ENCODE measurements around the gene ZNF814. TPM values are rescaled to one million over a fixed set of nuclear protein-coding genes. Genes with fewer than 3 reads are reported as not detected.
"Not testable (repeated sequence)": the region's sequence is repeated elsewhere in the genome, so short reads cannot be mapped to it uniquely, and the experiment has no call there.

The ZNF814 gene
- total RNA-seq, 1 donor from 2014 or later = 23.6 TPM

DNA sequence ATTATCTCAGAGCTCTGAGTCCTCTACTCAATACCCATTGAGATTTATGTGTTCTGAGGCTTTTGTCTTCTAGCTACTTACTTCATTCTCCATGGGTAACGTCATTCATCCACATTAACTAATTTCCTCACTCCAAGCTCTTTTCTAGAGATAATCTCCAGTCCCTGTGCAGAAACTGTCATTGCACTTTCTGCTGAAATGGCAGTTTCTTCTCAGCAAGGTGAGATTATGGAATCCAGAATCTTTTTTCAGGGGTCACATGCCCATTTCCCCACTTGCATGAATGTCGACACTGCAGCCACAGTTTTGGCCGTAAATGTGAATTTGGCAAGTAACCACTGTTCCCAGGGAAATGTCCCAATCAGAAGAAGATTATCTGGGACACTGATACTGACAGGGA is 26.5 kb downstream of the ZNF814 start:
- DNase-seq (ENCODE audit: low spot score) = not testable (repeated sequence)

DNA sequence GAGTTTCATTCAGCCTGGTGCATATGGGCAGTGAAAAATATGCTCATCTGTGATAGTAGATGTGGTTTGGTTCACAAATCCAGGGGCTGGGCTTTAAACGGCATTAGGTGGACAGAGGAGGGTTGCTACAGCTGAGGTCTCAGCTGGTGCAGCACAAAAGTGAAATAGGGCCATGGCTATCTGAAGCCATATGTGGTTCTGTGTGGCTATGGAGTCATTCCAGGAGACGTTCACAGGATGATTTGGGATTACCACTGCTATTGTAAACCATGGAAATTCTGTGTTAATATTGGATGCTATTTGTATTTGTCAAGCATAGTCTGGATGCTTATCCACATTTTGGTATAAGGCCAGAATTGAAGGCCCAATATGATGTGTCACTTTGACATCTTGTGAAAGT is 34.7 kb downstream of the ZNF814 start:
- not testable (repeated sequence) for DNase-seq (ENCODE audit: low spot score)

DNA sequence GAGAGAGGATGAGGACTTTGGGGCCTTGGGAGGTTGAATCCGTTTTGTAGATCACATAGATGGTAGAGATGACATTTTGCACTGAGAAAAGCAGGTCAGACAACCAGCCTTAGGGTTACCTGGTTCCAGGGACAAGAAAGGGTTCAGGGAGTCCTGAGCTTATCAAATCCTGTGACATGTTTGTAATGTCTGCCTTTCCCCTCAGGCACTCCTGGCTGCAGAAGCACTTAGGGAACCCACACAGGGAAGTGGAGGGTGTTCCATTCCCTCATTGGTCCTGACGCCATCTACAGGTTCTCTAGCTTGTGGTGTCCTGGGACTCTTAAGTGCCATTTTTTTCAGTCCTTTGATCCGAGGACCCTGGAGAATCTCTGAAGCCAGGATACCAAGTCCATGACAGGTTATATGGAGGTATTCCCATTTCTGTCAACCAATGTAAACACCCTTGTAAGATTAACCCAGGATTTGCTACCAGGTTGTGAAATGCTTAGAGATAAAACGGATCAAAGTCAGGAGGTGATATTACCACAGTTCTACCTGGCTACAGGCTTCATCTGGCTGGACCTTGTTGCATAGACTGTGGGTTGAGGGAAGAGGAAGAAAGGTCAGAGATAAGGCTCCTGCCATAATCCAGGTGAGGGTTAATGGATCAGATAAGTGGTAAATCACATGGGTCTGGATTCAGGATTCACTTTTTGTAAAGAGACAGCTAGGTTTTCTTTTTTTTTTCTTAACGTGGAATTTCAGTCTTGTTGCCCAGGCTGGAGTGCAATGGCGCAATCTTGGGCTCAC is 36.8 kb downstream of the ZNF814 start:
- not testable (repeated sequence) for DNase-seq (ENCODE audit: low spot score)

DNA sequence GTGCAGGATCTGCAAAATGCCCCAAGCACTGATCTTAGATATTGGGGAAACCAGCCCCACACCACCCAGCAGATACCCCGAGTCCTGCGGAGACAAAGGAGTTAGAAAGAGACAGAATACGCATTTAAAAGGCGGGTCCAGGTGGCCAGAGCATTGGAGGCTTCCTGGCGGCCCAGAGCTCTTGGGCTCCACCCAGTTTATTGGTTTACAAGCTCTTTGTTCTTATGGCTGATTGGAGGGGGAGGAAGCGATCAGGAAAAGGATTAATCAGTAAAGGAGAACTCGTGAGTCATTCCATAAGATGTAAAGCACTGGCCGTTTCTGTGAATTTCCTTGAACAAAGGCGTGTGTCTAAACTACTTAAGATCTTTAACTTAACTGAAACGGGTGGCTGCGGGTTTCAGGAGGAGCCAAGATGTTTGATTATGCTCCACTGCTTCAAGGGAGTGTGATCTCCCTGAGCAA is 38.3 kb downstream of the ZNF814 start:
- DNase-seq (ENCODE audit: low spot score) = peak; percentile 70

DNA sequence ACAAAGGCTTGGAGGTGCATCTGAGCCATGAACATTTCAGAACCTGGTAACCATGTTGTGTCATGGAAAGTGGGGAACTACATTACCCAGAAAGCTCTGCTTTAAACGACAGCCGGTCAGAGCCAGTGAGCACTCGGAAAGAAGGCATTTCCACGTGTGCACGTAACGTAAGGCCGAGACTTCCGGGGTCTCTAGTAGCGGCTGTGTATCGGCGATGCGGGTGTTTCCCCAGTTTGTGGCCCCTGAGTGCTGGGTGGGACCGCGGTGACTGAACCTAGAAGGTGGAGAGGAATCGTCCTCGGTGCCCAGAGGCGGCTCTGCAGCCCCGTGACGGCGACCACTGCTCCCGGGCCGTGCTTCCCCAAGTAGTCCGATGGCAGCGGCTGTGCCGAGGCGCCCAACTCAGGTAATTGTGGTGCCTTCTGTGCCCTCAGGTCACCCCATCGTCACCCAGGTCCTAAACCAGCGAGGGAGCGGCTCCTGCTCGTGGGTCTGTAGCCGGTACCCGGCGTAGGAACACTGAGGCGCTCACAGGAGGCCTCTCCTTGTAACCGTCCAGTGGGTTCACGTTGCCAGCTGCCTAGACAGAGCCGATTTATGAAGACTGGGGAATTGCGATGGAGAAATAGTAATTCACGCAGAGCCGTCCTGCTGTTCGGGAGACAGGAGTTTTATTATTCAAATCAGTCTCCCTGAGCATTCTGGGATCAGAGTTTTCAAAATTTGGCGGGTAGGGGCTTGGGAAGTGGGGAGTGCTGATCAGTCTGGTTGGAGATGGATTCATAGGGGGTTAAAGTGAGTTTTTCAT is 39.0 kb downstream of the ZNF814 start, which contains the start of gene ZNF587:
Gene ZNF587 (plus strand): TSS at position 194 of the 808 bp plus-strand sequence. CDS start 180 bp downstream, at position 374.
- DNase-seq (ENCODE audit: low spot score) = peak; percentile 84

GRCh38 chr19:57849162-57849665 is 39.6 kb downstream of the ZNF814 start:
- DNase-seq (ENCODE audit: low spot score) = not testable (repeated sequence)

DNA sequence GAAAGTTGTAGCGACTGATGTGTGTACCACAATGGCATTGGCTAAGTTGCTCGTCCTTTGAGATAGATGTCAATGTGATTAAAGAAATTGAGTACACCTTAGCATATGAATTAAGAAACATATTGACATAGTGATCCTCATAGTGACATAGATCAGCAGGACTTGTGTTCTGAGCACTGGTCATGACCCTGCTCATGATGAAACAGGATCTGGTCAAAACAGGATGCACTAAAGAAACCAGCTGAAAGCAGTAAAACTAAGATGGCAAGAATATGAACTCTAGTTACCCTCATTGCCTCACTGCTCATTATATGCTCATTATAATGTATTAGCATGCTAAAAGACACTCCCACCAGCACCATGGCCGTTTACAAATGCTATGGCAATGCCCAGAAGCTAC is 41.7 kb downstream of the ZNF814 start:
- not testable (repeated sequence) for DNase-seq (ENCODE audit: low spot score)

GRCh38 chr19:57841122-57841763 is 47.6 kb downstream of the ZNF814 start:
- no peak for DNase-seq (ENCODE audit: low spot score)

- DNase-seq (ENCODE audit: low spot score) = not testable (repeated sequence)
Observed at GRCh38 chr19:57838622-57839191, 50.1 kb downstream of the ZNF814 start.

- DNase-seq (ENCODE audit: low spot score) = not testable (repeated sequence)
Observed at GRCh38 chr19:57836991-57837390, 51.8 kb downstream of the ZNF814 start.

- peak; percentile 76 for DNase-seq (ENCODE audit: low spot score)
Observed at GRCh38 chr19:57830071-57830602, 58.7 kb downstream of the ZNF814 start, which contains the start of gene ZNF587B. Gene ZNF587B (plus strand): TSS chr19:57830299. CDS start chr19:57830529, 230 bp downstream.

- no peak for DNase-seq (ENCODE audit: low spot score)
Observed at GRCh38 chr19:57829316-57829715, 59.5 kb downstream of the ZNF814 start.

GRCh38 chr19:57825511-57825910 is 63.3 kb downstream of the ZNF814 start:
- no peak for DNase-seq (ENCODE audit: low spot score)

GRCh38 chr19:57823608-57824007 is 65.2 kb downstream of the ZNF814 start:
- not testable (repeated sequence) for DNase-seq (ENCODE audit: low spot score)

DNA sequence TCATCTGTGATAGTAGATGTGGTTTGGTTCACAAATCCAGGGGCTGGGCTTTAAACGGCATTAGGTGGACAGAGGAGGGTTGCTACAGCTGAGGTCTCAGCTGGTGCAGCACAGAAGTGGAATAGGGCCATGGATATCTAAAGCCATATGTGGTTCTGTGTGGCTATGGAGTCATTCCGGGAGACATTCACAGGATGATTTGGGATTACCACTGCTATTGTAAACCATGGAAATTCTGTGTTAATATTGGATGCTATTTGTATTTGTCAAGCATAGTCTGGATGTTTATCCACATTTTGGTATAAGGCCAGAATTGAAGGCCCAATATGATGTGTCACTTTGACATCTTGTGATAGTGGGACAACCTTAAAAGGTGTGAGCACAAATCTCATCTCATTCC is 65.7 kb downstream of the ZNF814 start:
- DNase-seq (ENCODE audit: low spot score) = not testable (repeated sequence)

DNA sequence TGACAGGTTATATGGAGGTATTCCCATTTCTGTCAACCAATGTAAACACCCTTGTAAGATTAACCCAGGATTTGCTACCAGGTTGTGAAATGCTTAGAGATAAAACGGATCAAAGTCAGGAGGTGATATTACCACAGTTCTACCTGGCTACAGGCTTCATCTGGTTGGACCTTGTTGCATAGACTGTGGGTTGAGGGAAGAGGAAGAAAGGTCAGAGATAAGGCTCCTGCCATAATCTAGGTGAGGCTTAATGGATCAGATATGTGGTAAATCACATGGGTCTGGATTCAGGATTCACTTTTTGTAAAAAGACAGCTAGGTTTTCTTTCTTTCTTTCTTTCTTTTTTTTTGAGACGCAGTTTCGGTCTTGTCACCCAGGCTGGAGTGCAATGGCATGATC is 67.3 kb downstream of the ZNF814 start:
- DNase-seq (ENCODE audit: low spot score) = not testable (repeated sequence)

DNA sequence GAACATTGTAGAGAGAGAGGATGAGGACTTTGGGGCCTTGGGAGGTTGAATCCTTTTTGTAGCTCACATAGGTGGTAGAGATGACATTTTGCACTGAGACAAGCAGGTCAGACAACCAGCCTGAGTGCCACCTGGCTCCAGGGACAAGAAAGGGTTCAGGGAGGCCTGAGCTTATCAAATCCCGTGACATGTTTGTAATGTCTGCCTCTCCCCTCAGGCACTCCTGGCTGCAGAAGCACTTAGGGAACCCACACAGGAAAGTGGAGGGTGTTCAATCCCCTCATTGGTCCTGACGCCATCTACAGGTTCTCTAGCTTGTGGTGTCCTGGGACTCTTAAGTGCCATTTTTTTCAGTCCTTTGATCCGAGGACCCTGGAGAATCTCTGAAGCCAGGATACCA is 67.7 kb downstream of the ZNF814 start:
- not testable (repeated sequence) for DNase-seq (ENCODE audit: low spot score)

- no peak for DNase-seq (ENCODE audit: low spot score)
Observed at GRCh38 chr19:57820599-57820998, 68.2 kb downstream of the ZNF814 start.

DNA sequence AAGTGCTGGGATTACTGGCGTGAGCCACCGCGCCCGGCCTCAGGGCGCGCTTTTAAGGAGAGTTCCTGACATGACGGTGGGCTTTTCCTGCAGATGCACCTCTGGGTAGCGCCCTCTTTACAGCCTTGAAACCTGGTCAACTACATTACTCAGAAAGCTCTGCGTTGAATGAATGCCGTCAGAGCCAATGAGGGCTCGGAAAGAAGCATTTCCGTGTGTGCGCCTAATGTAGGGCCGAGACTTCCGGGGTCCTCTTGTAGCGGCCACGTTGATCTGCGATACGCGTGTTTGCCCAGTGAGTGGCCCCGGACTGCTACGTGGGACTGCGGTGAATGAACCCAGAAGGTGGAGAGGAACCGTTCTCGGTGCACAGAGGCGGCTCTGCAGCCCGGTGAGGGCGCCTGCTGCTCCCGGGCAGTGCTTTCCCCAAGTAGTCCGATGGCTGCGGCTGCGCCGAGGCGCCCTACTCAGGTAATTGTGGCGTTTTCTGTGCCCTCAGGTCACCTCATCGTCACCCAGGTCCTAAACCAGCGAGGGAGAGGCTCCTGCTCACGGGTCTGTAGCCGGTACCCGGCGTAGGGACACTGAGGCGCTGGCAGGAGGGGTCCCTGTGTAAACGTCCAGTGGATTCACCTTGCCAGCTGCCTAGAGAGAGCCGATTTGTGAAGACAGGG is 69.2 kb downstream of the ZNF814 start:
- peak; percentile 95 for DNase-seq (ENCODE audit: low spot score)

GRCh38 chr19:57818378-57818777 is 70.5 kb downstream of the ZNF814 start:
- no peak for DNase-seq (ENCODE audit: low spot score)

All from mucosa of gallbladder (tissue), 1 donor.